ENCODE data around the gene PRX. TPM values are rescaled to one million over a fixed set of nuclear protein-coding genes. Genes with fewer than 3 reads are reported as not detected.

Gene PRX
- total RNA-seq, 2 donors from 2014 or later, result 1.4 to 1.7 TPM

DNA sequence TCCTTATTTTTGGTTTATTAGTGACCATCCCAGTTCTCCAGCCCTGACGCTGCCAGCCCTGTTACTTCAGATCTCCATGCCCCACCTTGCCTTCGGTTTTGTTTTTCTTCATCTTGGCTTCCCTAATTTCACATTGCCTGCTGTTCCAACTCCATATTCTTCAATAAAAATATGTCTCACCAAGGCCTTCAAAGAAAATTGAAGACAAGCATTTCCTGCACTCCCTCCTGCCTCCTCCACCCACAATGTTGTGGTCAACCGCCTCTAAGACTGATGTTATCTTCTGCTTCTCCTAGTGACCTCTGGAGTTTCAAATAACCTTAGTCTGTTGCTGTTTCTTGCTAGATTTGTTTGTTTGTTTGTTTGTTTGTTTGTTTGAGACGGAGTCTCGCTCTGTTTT is 50.1 kb downstream of the PRX start:
- no peak overlapping the region for H3K4me3 ChIP-seq
- H3K36me3 ChIP-seq, result no peaks in the 10 kb centered on the region
- H3K27me3 ChIP-seq, result no peaks in the 10 kb centered on the region
- no peak overlapping the region for H3K9ac ChIP-seq (ENCODE audit: low read depth in 2 of 2, low read length in 2 of 2)
- no peak for TF ChIP-seq CTCF (IDR thresholded peaks at IDR 0.05)
- no peak for DNase-seq
- H3K27ac ChIP-seq, result no peak overlapping the region
- no peaks in the 10 kb centered on the region for H3K4me1 ChIP-seq
- no peaks in the 10 kb centered on the region for H3K9me3 ChIP-seq
- intact Hi-C loops (cut with DNase I), result no loop called here

- Histone ChIP-seq H3K36me3 (no peaks in the 10 kb centered on the region), H3K27me3 (no peaks in the 10 kb centered on the region), H3K4me3 (no peak overlapping the region), H3K4me1 (no peaks in the 10 kb centered on the region), H3K27ac (no peak overlapping the region), H3K9me3 (no peaks in the 10 kb centered on the region), H3K9ac (ENCODE audit: low read depth in 2 of 2, low read length in 2 of 2) (no peak overlapping the region)
- DNase-seq, result no peak
- intact Hi-C loops (cut with DNase I), result no loop called here
- no peak for TF ChIP-seq CTCF (IDR thresholded peaks at IDR 0.05)
These were observed 51.0 kb downstream of the PRX start for GRCh38 chr19:40362160-40362559.

DNA sequence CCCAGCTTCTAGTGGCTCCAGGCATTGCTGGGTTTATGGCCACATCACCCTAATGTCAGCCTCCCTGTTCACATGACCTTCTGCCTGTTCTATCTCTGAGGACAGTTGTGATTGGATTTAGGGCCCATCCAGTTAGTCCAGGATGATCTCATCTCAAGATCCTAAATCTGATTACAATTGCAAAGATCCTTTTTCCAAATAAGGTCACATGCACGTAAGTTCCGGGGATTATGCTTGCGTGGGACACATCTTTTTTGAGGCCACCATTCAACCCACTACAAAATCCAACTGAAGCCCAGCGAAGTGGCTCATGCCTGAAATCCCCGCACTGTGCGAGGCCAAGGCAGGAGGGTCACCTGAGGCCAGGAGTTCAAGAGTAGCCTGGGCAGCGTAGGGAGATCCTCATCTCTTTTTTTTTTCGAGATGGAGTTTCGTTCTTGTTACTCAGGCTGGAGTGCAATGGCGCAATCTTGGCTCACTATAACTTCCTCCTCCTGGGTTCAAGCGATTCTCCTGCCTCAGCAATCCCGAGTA is 52.4 kb downstream of the PRX start:
- no peaks in the 10 kb centered on the region for H3K9me3 ChIP-seq
- H3K9ac ChIP-seq (ENCODE audit: low read depth in 2 of 2, low read length in 2 of 2), result no peak overlapping the region
- H3K4me1 ChIP-seq, result no peaks in the 10 kb centered on the region
- H3K36me3 ChIP-seq, result no peaks in the 10 kb centered on the region
- H3K4me3 ChIP-seq, result no peak overlapping the region
- intact Hi-C loops (cut with DNase I), result no loop called here
- no peak for TF ChIP-seq CTCF (IDR thresholded peaks at IDR 0.05)
- H3K27ac ChIP-seq, result no peak overlapping the region
- DNase-seq, result no peak
- no peaks in the 10 kb centered on the region for H3K27me3 ChIP-seq

GRCh38 chr19:40360020-40360707 is 53.0 kb downstream of the PRX start:
- no peaks in the 10 kb centered on the region for H3K27me3 ChIP-seq
- TF ChIP-seq CTCF (IDR thresholded peaks at IDR 0.05), result no peak
- no peak overlapping the region for H3K27ac ChIP-seq
- H3K9ac ChIP-seq (ENCODE audit: low read depth in 2 of 2, low read length in 2 of 2), result no peak overlapping the region
- no peak overlapping the region for H3K4me3 ChIP-seq
- intact Hi-C loops (cut with DNase I), result no loop called here
- H3K36me3 ChIP-seq, result no peaks in the 10 kb centered on the region
- no peaks in the 10 kb centered on the region for H3K9me3 ChIP-seq
- no peak for DNase-seq
- H3K4me1 ChIP-seq, result no peaks in the 10 kb centered on the region

GRCh38 chr19:40358773-40359172 is 54.4 kb downstream of the PRX start:
- no peak overlapping the region for H3K27ac ChIP-seq
- no peak overlapping the region for H3K4me3 ChIP-seq
- H3K9ac ChIP-seq (ENCODE audit: low read depth in 2 of 2, low read length in 2 of 2), result no peak overlapping the region
- intact Hi-C loops (cut with DNase I), result no loop called here
- DNase-seq, result no peak
- no peaks in the 10 kb centered on the region for H3K4me1 ChIP-seq
- H3K27me3 ChIP-seq, result no peaks in the 10 kb centered on the region
- no peaks in the 10 kb centered on the region for H3K36me3 ChIP-seq
- TF ChIP-seq CTCF (IDR thresholded peaks at IDR 0.05), result no peak
- H3K9me3 ChIP-seq, result no peaks in the 10 kb centered on the region

Measured in colonic mucosa (tissue), 4 donors.